Stomach (tissue), 4 donors: ENCODE results near the gene IPO4.

Experiments
- EP300 ChIP-seq: sonication (generic); formaldehyde crosslinking; IDR thresholded peaks from one replicate; pipeline ENCODE4 v1.6.1; 2017; ENCODE audit warnings: antibody characterized with exemption
- POLR2AphosphoS5 ChIP-seq, 3 donors: sonication (generic); formaldehyde crosslinking; IDR thresholded peaks; one replicate each; pipeline ENCODE4 v1.6.1; 2016; ENCODE audit warnings: antibody characterized with exemption in 3 of 3
- TF ChIP-seq, protein P1 (sequence below), 7 experiments: fragments of 450-650 bp in 4 of 7; fragments of 200-600 bp in 3 of 7; sonication (generic) in 3 of 7; IDR thresholded peaks; one replicate each; pipeline ENCODE4 v1.5.1; 2016 to 2019; ENCODE audit warnings: antibody characterized with exemption in 7 of 7, control low read depth in 2 of 7, mild to moderate bottlenecking in 1 of 7

DNA sequence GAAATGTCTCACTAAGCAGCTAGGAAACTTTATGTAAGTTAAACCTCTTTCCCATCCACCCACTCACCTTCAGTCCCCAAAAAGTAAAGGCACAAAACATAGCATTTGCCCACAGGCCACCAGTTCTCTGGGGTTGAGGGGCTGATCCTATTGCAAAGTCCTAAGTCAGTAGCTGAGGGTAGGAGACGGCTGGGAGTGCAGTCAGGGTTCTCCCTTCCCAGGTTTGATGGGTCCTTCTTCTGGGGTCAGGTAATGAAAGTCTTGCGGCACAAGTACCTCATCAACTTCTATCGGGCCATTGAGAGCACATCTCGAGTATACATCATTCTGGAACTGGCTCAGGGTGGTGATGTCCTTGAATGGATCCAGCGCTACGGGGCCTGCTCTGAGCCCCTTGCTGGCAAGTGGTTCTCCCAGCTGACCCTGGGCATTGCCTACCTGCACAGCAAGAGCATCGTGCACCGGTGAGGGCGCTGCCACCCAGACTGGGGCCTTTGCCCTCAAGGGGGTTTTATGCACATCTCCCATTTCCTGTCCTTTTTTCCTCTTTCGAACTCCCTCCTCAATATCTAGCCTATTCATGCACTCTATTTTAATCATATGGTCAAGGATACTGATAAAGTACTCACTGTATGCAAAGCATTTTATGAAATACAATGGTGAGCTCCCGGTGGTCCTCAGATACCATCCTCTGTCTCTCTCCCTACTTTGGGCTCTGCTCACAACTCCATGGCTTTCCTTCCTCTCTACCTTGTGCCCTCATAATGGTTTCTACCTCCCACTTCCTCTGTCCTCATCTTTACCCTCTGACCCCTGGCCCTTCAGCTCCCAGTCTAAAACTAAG is 17.9 kb upstream of the IPO4 start:
- TF ChIP-seq, protein P1, sequence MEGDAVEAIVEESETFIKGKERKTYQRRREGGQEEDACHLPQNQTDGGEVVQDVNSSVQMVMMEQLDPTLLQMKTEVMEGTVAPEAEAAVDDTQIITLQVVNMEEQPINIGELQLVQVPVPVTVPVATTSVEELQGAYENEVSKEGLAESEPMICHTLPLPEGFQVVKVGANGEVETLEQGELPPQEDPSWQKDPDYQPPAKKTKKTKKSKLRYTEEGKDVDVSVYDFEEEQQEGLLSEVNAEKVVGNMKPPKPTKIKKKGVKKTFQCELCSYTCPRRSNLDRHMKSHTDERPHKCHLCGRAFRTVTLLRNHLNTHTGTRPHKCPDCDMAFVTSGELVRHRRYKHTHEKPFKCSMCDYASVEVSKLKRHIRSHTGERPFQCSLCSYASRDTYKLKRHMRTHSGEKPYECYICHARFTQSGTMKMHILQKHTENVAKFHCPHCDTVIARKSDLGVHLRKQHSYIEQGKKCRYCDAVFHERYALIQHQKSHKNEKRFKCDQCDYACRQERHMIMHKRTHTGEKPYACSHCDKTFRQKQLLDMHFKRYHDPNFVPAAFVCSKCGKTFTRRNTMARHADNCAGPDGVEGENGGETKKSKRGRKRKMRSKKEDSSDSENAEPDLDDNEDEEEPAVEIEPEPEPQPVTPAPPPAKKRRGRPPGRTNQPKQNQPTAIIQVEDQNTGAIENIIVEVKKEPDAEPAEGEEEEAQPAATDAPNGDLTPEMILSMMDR (IDR thresholded peaks at IDR 0.05): no peak
- TF ChIP-seq EP300 (no peak), POLR2AphosphoS5 (IDR thresholded peaks at IDR 0.05) (no peak)
